ENCODE results near the gene KLK3.

KLK3 gene

DNA sequence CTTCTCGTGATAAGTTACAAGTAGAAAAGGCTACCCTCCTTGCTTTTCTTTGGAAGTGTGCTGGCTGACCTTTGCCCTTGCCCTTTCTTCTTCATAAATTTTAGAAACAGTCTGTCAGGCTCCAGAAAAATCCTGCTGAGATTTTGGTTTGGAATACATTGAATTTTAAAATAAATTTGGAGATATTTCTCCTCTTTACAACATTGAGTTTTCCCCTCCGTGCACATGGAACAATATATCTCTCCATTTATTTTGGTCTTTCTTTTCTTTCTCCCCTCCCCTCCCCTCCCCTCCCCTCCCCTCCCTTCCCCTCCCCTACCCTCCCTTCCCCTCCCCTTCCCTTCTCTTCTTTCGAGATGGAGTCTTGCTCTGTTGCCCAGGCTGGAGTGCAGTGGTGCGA is 47.9 kb downstream of the KLK3 start:
- TF ChIP-seq ZNF274 (IDR thresholded peaks at IDR 0.05; ENCODE audit: low read depth, low read length) (no peak), SUZ12 (IDR thresholded peaks at IDR 0.05; ENCODE audit: extremely low read depth, insufficient read depth, insufficient read length) (no peak), YY1 (IDR thresholded peaks at IDR 0.05; ENCODE audit: insufficient read depth, insufficient read length) (no peak)
- no peaks in the 10 kb centered on the region for H3K27me3 ChIP-seq (ENCODE audit: insufficient read depth, insufficient read length)
- H3K9ac ChIP-seq (ENCODE audit: insufficient read length, low read depth) = no peak overlapping the region
- H3K4me3 ChIP-seq (ENCODE audit: insufficient read length, low read depth) = no peak overlapping the region
- H3K9me3 ChIP-seq (ENCODE audit: insufficient read depth, low read length) = no peaks in the 10 kb centered on the region
- H3K4me1 ChIP-seq (ENCODE audit: insufficient read depth, insufficient read length) = no peaks in the 10 kb centered on the region
- DNase-seq (ENCODE audit: low read depth, low spot score) = no peak
- no peaks in the 10 kb centered on the region for H3K36me3 ChIP-seq (ENCODE audit: insufficient read depth, insufficient read length, low read length)

DNA sequence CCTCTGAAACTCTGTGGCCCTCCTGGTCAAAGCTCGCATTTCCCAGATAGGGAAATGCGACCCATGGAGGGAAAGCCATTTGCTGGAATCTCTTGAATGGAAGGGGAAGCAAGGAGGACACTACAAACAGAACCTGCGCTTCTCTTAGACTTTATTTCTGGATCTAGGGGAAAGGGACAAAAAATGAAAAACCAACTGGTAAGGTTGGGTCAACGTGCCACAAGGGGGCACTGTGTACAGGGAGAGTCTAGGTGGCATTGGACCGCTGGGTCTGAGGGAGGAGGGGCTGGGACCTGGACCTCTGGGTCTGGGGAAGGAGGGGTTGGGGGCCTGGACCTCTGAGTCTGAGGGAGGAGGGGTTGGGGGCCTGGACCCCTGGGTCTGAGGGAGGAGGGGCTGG is 51.5 kb downstream of the KLK3 start:
- no peak overlapping the region for H3K9ac ChIP-seq (ENCODE audit: insufficient read length, low read depth)
- DNase-seq (ENCODE audit: low read depth, low spot score) = no peak
- TF ChIP-seq SUZ12 (IDR thresholded peaks at IDR 0.05; ENCODE audit: extremely low read depth, insufficient read depth, insufficient read length) (no peak), YY1 (IDR thresholded peaks at IDR 0.05; ENCODE audit: insufficient read depth, insufficient read length) (no peak), ZNF274 (IDR thresholded peaks at IDR 0.05; ENCODE audit: low read depth, low read length) (no peak)
- H3K4me1 ChIP-seq (ENCODE audit: insufficient read depth, insufficient read length) = peaks cover 6% of the 10 kb centered on the region
- no peak overlapping the region for H3K4me3 ChIP-seq (ENCODE audit: insufficient read length, low read depth)
- H3K36me3 ChIP-seq (ENCODE audit: insufficient read depth, insufficient read length, low read length) = no peaks in the 10 kb centered on the region
- no peaks in the 10 kb centered on the region for H3K27me3 ChIP-seq (ENCODE audit: insufficient read depth, insufficient read length)
- H3K9me3 ChIP-seq (ENCODE audit: insufficient read depth, low read length) = no peaks in the 10 kb centered on the region

DNA sequence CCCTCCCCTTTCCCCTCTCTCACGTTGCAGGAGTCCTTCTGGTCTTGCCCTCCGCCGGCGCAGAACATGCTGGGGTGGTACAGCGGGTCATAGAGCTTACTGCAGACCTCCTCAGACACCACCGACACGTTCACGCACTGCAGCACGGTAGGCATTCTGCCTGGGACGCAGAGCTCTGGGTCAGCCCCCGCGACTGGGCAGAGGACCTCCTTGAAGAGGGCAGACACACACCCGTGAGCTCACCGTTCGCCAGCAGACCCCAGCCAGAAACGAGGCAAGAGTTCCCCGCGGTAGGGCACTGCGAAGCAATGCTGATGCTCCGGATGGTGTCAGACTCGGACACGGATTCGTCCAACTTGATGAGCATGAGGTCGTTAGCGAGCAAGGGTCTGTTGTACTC is 53.6 kb downstream of the KLK3 start:
- Histone ChIP-seq H3K4me3 (ENCODE audit: insufficient read length, low read depth) (no peak overlapping the region), H3K4me1 (ENCODE audit: insufficient read depth, insufficient read length) (peaks cover 6% of the 10 kb centered on the region), H3K9ac (ENCODE audit: insufficient read length, low read depth) (no peak overlapping the region), H3K36me3 (ENCODE audit: insufficient read depth, insufficient read length, low read length) (no peaks in the 10 kb centered on the region), H3K9me3 (ENCODE audit: insufficient read depth, low read length) (no peaks in the 10 kb centered on the region), H3K27me3 (ENCODE audit: insufficient read depth, insufficient read length) (peaks cover 6% of the 10 kb centered on the region)
- no peak for DNase-seq (ENCODE audit: low read depth, low spot score)
- TF ChIP-seq YY1 (IDR thresholded peaks at IDR 0.05; ENCODE audit: insufficient read depth, insufficient read length) (no peak), ZNF274 (IDR thresholded peaks at IDR 0.05; ENCODE audit: low read depth, low read length) (no peak), SUZ12 (IDR thresholded peaks at IDR 0.05; ENCODE audit: extremely low read depth, insufficient read depth, insufficient read length) (no peak)

DNA sequence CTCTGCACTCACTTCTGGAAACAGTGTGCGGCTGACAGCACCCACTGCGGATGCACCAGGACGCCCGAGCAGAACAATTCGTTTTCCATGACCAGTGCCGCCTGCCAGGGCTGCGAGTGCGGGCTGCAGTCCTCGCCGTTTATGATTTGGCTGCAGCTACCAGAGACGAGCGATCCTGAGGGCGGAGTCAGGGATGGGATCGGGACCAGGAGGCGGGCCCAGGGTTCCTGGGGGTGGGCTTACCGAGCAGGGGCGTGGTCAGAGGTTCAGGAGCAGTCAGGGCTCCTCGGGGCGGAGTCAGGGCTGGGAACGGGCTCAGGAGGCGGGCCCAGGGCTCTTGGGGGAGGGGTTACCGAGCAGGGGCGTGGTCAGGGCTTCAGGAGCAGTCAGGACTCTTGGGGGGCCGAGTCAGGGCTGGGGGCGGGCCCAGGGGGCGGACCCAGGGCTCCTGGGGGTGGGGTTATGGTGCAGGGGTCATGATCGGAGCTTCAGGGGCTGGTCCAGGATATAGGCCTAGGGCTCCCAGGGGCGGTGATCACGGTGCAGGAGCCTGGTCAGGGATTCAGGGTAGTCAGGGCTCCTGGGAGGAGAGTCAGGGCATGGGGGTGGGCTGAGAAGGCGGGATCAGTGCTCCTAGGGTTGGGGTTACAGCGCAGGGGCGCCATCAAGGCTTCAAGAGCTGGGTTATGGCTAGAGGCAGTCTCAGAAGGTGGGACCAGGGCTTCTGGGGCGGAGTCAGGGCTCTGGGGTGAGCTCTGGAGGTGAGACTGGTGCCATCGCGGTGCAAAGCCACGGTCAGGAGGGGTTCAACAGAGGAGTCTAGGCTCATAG is 54.7 kb downstream of the KLK3 start:
- Histone ChIP-seq H3K9ac (ENCODE audit: insufficient read length, low read depth) (no peak overlapping the region), H3K4me3 (ENCODE audit: insufficient read length, low read depth) (no peak overlapping the region), H3K36me3 (ENCODE audit: insufficient read depth, insufficient read length, low read length) (no peaks in the 10 kb centered on the region), H3K4me1 (ENCODE audit: insufficient read depth, insufficient read length) (peaks cover 6% of the 10 kb centered on the region), H3K9me3 (ENCODE audit: insufficient read depth, low read length) (no peaks in the 10 kb centered on the region), H3K27me3 (ENCODE audit: insufficient read depth, insufficient read length) (peaks cover 10% of the 10 kb centered on the region)
- DNase-seq (ENCODE audit: low read depth, low spot score) = peak; percentile 85
- TF ChIP-seq ZNF274 (IDR thresholded peaks at IDR 0.05; ENCODE audit: low read depth, low read length) (no peak), SUZ12 (IDR thresholded peaks at IDR 0.05; ENCODE audit: extremely low read depth, insufficient read depth, insufficient read length) (no peak), YY1 (IDR thresholded peaks at IDR 0.05; ENCODE audit: insufficient read depth, insufficient read length) (no peak)

All from NT2/D1 (cell line).